NCI-H345 treated with DMSO at 0.1 percent for 48 hours (cell line): ENCODE measurements around the gene SLX9.
"Not testable (repeated sequence)": the region's sequence is repeated elsewhere in the genome, so short reads cannot be mapped to it uniquely, and the experiment has no call there.

Source experiments
- DNase-seq: peaks from one replicate; lab custom pipeline; 2025; ENCODE audit not compliant: unreplicated experiment; lab: John Stamatoyannopoulos, UW

The SLX9 gene

GRCh38 chr21:44902268-44903049, 37.4 kb upstream of the SLX9 start:
- no peak for DNase-seq

DNA sequence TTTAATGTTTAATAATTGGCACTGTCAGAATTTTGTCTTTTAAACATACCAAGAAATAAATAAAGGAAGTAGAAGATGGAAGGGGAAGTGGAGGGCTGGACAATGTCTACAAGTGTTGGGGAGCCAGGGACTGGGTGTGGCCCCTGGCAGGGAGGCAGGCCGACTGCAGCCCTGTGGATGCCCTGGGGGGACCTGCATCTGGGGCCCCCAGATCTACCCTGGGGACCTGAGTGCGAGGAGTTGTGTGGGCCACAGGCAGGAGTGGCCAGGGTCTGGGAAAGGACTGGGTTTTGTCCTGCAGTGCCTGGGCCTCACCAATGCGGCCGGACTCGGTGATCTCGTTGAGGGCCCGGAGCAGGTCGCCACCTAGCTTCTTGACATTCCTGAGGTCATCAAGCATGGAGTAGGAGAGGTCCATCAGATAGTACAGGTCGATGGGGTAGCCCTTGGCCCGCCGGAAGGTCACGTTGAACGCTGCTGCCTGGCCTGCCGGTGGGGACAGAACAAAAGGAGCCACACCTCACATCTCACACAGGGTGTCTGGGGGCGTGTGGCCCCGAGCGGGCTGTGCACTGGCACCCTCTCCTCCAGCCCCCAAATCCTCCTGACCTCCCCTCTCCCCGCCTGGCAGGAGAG, 36.7 kb upstream of the SLX9 start:
- no peak for DNase-seq

- no peak for DNase-seq
Observed at GRCh38 chr21:44903689-44904088, 36.1 kb upstream of the SLX9 start.

DNA sequence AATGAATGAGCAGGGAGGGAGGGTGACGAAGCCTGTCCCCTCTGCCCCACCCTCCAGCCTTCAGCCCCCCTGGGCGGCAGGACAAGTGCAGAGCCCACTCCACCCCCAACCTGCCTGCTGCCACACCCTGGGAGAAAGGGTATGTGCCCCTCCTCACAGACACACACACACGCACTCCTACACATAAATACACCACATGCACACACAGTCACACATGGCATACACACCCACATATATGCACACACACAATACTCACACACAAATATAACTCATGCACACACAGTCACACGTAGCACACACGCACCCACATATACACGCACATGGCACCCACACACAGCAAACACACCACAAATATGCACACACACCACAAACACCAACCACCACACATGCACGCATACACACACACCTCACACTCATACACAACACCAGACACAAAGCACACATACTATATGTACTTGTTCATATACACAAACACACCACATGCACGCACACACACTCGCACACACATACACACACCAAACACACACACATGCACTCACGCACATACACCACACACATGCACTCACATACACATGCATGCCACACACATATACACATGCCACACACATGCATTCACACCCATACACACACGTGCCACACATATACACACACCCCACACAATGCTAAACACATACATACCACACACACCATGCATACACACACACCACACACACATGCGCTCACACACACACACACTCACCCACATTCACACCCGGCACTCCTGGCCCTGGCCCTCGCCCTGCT, 35.5 kb upstream of the SLX9 start:
- DNase-seq = no peak

DNA sequence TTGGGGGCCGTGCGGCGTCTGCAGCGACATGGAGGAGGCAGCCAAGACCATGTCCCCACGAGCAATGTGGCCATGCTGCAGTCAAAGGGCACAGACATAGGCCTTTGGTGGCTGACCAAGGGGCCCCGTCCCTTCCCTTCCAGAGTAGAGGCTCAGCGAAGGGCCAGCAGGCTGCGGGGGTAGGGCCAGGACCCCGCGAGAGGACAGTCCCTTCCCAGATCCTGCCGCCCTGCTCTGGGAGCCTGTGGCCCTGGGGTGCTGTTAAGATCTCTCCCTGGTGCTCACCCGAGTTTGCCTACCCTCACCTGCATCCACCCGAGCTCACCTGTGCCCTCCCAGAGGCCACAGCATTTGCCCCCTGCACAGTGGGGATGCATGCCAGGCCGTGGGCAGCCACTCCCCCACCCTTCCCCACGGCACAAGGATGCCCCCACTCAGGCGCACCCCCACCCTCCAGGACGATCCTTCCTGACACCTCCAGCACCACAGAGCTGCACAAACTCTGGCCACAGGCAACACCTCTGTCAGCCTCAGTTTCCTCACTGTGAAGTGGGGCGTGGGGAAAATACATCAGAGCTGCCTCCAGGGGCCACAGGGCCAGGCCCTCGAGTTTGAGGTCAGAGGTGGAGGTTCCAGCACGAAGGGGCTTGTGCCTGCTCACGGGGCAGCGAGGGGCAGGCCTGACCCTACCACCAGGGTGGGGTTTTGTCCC, 34.7 kb upstream of the SLX9 start:
- DNase-seq = no peak

GRCh38 chr21:44905728-44906090, 34.1 kb upstream of the SLX9 start:
- DNase-seq = no peak

GRCh38 chr21:44907225-44907965, 32.4 kb upstream of the SLX9 start:
- no peak for DNase-seq

DNA sequence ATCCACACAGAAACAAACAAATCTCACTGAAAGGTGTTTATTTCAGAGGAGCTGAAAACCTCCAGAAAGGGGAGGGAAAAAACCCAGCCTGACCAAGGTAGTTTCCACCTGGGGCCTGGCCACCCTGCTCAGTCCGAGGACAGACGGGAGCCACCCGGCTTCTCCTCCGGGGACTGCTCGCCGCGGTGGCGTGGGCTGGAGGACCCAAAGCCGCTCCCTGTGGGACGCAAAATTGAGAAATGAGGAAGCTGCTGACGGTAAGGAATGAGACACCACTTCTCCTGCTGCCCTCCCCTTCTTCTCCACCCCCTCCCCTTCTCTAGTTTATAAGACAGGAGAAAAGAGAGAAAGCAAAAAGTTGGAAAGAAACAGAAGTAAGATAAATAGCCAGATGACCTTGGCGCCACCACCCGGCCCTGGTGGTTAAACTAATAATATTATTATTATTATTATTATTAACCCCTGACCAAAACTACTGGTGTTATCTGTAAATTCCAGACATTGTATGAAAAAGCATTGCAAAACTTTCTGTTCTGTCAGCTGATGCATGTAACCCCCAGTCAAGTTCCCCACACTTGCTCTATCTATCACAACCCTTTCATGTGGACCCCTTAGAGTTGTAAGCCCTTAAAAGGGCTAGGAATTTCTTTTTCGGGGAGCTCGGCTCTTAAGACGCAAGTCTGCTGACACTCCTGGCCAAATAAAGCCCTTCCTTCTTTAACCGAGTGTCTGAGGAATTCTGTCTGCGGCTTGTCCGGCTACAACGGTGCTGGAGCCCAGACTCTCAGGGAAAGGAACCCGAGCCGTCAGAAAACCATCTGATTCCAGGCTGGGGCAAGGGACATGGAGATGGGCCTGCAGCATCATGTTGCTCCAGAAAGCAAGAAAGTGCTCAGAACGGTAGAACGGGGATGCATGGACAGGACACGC, 31.6 kb upstream of the SLX9 start:
- DNase-seq = no peak

DNA sequence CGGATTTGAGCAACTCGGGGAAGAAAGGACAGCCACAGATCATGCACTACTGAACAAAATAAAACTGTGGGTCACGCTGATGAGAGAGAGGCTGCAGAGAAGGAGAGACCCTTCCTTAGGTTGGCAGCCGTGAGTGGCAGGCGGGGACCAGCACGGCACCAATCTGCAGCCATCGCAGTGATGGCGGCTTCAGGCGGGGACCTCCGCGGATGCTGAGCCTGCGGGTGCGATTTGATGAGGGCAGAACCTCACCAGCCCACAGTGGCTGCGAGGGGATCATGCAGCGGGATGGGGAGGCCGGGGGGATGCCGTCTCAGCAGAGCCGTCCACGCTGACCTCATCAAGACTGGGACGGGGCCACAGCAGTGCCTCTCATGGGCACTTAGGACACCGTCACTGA, 30.9 kb upstream of the SLX9 start:
- DNase-seq = no peak

- DNase-seq = no peak
Observed at GRCh38 chr21:44909719-44910118, 30.1 kb upstream of the SLX9 start.

GRCh38 chr21:44910229-44911067, 29.4 kb upstream of the SLX9 start:
- DNase-seq = no peak

GRCh38 chr21:44911068-44911383, 28.8 kb upstream of the SLX9 start:
- DNase-seq = no peak

DNA sequence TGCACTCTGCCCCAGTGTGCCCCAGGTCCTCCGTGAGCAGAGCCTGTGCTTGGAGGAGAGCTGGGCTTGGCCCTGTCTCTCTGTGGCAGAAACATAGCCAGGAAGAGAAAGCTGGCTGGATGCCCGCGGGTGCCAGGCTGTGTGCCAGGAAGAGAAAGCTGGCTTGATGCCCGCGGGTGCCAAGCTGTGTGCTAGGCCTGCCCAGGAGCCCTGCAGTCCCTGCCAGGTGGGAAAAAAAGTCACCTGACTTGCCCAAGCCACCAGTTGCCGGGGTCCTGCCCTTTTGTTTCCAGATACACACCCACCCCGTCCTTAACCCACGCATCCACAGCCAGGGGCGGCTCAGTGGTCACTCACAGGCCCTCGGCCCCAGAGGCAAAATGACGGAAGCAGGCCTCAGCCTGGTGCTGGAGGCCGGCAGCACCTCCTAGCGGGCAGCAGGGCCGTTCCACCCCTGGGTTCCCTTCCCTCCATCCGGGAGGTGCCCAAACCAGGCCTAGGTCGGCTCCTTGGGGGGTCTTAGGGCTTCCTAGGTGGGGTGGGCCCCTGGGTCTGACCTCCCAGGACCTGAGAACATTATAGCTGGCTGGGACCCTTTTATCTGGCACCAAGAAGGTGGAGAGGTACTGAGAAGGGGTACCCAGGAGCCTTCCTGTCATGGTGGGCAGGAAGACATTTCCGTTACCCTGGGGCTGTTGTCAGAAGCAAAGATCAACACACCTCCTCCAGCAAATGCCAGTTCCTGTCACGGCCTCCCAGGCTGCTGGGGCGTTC, 28.3 kb upstream of the SLX9 start:
- DNase-seq = peak; percentile 76

DNA sequence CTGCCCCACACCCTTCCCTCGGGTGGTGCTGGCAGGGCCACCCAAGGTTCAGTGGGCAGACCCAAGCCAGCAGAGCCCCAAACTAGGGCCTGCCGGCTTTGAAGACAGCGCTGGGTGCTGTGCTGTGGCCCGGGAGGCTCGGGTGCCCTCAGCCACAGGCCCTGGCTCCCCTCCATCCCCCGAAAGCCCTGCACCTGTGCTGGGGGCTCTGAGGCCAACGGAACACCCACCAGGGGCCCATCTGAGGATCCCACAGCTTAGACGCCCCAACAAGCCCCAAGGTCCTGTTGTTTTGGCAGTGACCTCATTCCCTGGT, 27.7 kb upstream of the SLX9 start:
- no peak for DNase-seq

GRCh38 chr21:44912506-44913412, 27.1 kb upstream of the SLX9 start:
- not testable (repeated sequence) for DNase-seq

- no peak for DNase-seq
Observed at GRCh38 chr21:44913425-44914175, 26.2 kb upstream of the SLX9 start.
